ENCODE data around the gene PLEKHG4B.

- TF ChIP-seq CTCF (conservative IDR thresholded peaks at IDR 0.05) (no peak), ZFX (IDR thresholded peaks at IDR 0.05) (no peak)
Observed at GRCh38 chr5:190366-191035, 98.5 kb downstream of the PLEKHG4B start.
